Mucosa of descending colon (tissue), 3 donors: ENCODE measurements around the gene AK9. TPM values are rescaled to one million over a fixed set of nuclear protein-coding genes. Genes with fewer than 3 reads are reported as not detected.

Source experiments
- ATAC-seq: fragments of 200-7000 bp; cut with Tn5 transposase; one replicate; pipeline ENCODE4 v1.9.1; 2020; ENCODE audit warnings: mild to moderate bottlenecking, moderate library complexity
- DNase-seq, 3 donors: peaks; one replicate each; pipeline ENCODE4 v3.0.0-alpha.2; 2020
- H3K36me3 ChIP-seq: fragments of 200-600 bp; one replicate; pipeline ENCODE4 v1.8.0; 2021; ENCODE audit warnings: low read depth, mild to moderate bottlenecking
- H3K4me1 ChIP-seq: fragments of 200-600 bp; one replicate; pipeline ENCODE4 v1.8.0; 2021; ENCODE audit warnings: low read depth, mild to moderate bottlenecking
- H3K4me3 ChIP-seq: fragments of 200-600 bp; one replicate; pipeline ENCODE4 v1.8.0; 2021; ENCODE audit warnings: mild to moderate bottlenecking
- H3K9me3 ChIP-seq: fragments of 200-600 bp; one replicate; pipeline ENCODE4 v1.8.0; 2021; ENCODE audit warnings: mild to moderate bottlenecking
- intact Hi-C, 2 donors: fragments of 100-400 bp; cut with DNase I in 1 of 2; cut with micrococcal nuclease in 1 of 2; formaldehyde crosslinking; loops; one replicate each; pipeline versions ENCODE4 v1.11.0 to v1.11.1; 2022; cut with DNase I, micrococcal nuclease
- total RNA-seq, 3 donors: library from RNA; stranded (reverse); fragmentation: NEBNext Ultra II Directional in 2 of 3; extraction: Animal tissue kit (Norgen Biotek cat#: 25700) in 2 of 3; gene quantifications; one replicate each; pipeline versions ENCODE4 v1.2.1 to v1.2.4, GENCODE V29; 2021 to 2023
- TF ChIP-seq, protein P1 (sequence below): fragments of 200-600 bp; IDR thresholded peaks from one replicate; pipeline ENCODE4 v1.8.0; 2022; ENCODE audit warnings: antibody characterized with exemption, mild to moderate bottlenecking
- donor health status: DM: no; HTN: no; CAD: no; lungs with moderate emphysema.
- donor health status: DM: no; HTN: no; CAD: no.
- donor health status: DM: no; HTN: yes; CAD: no.

Gene AK9
- total RNA-seq, 3 donors from 2014 or later: 7.2 to 15.0 (median 10.9) TPM

- Histone ChIP-seq H3K36me3 (no peaks in the 10 kb centered on the region), H3K4me1 (no peaks in the 10 kb centered on the region), H3K9me3 (no peaks in the 10 kb centered on the region), H3K4me3 (no peak overlapping the region)
- intact Hi-C loops: no loop called here
- DNase-seq: no peak
- TF ChIP-seq, protein P1, sequence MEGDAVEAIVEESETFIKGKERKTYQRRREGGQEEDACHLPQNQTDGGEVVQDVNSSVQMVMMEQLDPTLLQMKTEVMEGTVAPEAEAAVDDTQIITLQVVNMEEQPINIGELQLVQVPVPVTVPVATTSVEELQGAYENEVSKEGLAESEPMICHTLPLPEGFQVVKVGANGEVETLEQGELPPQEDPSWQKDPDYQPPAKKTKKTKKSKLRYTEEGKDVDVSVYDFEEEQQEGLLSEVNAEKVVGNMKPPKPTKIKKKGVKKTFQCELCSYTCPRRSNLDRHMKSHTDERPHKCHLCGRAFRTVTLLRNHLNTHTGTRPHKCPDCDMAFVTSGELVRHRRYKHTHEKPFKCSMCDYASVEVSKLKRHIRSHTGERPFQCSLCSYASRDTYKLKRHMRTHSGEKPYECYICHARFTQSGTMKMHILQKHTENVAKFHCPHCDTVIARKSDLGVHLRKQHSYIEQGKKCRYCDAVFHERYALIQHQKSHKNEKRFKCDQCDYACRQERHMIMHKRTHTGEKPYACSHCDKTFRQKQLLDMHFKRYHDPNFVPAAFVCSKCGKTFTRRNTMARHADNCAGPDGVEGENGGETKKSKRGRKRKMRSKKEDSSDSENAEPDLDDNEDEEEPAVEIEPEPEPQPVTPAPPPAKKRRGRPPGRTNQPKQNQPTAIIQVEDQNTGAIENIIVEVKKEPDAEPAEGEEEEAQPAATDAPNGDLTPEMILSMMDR: no peak
- ATAC-seq: no peak
These were observed 197.1 kb downstream of the AK9 start for GRCh38 chr6:109493865-109494264.

DNA sequence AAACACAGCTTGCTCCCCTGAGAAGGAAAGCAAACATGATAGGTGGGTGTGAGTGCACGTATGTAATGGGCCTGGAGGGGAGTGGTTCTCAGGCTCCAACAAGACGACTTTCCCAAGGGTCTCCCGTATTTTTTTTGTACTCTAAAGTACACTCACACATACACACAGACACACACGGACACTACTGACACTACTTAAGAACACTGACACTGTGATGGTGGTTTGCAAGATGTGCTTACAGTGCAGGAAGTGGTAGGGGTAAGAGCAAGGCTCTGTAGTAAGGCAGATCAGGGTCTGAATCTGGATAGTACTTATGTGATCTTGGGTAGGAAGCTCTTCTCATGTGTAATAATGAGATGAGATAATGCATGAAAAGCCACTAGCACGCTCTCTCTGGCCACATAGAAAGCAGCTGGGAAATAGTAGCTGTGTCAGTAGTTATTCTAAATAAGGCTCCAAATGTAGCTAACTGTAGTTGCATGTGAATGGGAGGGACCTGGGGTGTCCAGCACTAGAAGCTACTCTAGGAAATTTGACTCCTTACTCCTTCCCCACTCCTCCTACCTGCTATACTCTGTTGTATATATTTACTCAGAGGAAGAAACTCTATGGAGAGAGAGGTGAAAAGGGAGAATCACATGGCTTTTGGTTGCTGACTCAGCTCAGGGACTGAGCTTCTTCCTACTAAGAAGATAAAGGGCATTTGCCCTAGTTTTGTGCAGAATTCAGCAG, 199.6 kb downstream of the AK9 start:
- no peak overlapping the region for H3K4me3 ChIP-seq
- no peaks in the 10 kb centered on the region for H3K36me3 ChIP-seq
- ATAC-seq (peak; percentile 86), DNase-seq (no peak)
- no peaks in the 10 kb centered on the region for H3K9me3 ChIP-seq
- H3K4me1 ChIP-seq: no peaks in the 10 kb centered on the region
- intact Hi-C loops: no loop called here
- TF ChIP-seq, protein P1: no peak

GRCh38 chr6:109490713-109491112, 200.3 kb downstream of the AK9 start:
- Histone ChIP-seq H3K36me3 (no peaks in the 10 kb centered on the region), H3K4me1 (no peaks in the 10 kb centered on the region), H3K9me3 (no peaks in the 10 kb centered on the region), H3K4me3 (no peak overlapping the region)
- intact Hi-C loops: no loop called here
- ATAC-seq (no peak), DNase-seq (no peak)
- TF ChIP-seq, protein P1: no peak

DNA sequence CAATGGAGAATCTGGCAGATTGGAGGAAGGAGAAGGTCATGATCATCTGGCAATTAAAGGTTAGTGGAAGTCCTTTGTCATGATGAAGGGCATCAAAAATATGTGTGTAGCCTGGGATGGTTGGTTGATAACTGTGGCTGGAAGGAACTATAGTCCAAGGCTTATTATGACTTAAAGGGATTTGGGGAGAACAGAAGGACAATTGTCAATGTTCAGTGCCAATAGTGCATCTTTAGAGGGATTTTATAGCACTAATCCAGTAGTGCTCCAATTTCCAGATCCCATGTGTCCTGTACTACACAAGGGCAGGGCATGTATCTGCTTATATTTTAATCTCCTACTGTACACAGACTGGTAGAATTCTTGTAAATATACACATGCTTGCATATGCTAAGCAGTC, 203.0 kb downstream of the AK9 start:
- intact Hi-C loops: no loop called here
- TF ChIP-seq, protein P1: no peak
- Histone ChIP-seq H3K4me1 (no peaks in the 10 kb centered on the region), H3K36me3 (no peaks in the 10 kb centered on the region), H3K4me3 (no peak overlapping the region), H3K9me3 (no peaks in the 10 kb centered on the region)
- no peak for DNase-seq
- ATAC-seq: no peak

GRCh38 chr6:109486068-109486467, 204.9 kb downstream of the AK9 start:
- intact Hi-C loops: no loop called here
- TF ChIP-seq, protein P1: no peak
- no peak overlapping the region for H3K4me3 ChIP-seq
- H3K4me1 ChIP-seq: peaks cover 10% of the 10 kb centered on the region
- DNase-seq (peak in 1 of 3 donors; percentile 51), ATAC-seq (peak; percentile 68)
- no peaks in the 10 kb centered on the region for H3K36me3 ChIP-seq
- no peaks in the 10 kb centered on the region for H3K9me3 ChIP-seq
